HFF-Myc (cell line): Measurements from ENCODE around the gene CSAD.

ENCODE experiments used
- DNase-seq: peaks from one replicate; pipeline ENCODE4 v3.0.0-alpha.2; 2011; ENCODE audit warnings: low read depth; ENCODE audit errors: extremely low read depth
- H3K4me3 ChIP-seq: replicated peaks from 2 replicates; pipeline ENCODE4 v1.5.1; 2011; ENCODE audit warnings: low read depth, mild to moderate bottlenecking, control low read depth, low read length
- CTCF ChIP-seq: IDR thresholded peaks from 2 replicates; pipeline ENCODE4 v1.5.1; 2012; ENCODE audit warnings: mild to moderate bottlenecking, low read depth, low read length, control low read depth; ENCODE audit errors: missing control alignments

Gene CSAD

GRCh38 chr12:53221203-53222080 is 40.7 kb upstream of the CSAD start:
- no peak for DNase-seq
- peak overlapping the region; percentile 48 for H3K4me3 ChIP-seq
- no peak for TF ChIP-seq CTCF

GRCh38 chr12:53220694-53221202 is 40.0 kb upstream of the CSAD start:
- peak overlapping the region; percentile 72 for H3K4me3 ChIP-seq
- peak; percentile 60 for DNase-seq
- no peak for TF ChIP-seq CTCF

DNA sequence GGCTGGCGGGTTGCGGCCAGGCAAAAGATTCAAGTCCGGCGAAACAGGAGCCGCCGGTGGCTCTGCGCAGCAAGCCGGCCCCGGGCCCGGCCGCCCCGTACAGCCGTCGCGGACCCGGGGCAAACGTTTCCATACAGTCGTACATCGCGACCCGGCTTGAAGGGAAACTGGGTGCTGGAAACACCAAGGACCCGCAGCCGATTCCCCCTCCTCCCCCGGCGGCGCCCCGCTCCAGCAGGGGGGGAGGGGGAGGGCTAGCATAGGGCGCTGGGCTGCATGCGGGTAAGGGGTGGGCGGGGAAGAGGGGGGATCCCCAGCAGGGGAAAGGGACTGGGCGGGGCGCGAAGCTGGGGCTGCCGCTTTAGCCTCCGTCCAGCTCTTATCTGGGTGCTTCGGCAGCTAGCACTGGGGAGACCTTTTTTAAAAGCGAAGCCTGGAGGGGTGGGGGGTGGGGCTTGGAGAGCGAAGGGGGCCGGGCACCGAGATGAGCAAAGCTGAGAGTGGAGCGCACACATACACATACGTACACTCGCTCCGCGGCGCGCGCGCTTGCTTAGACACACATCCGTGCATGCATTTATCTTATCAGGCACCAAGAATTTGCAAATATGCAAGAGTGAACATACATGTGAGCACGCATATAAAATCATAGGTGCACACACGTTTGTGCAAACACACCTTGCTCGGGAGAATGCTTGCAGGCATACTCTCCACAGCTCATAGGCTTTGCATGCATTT is 39.4 kb upstream of the CSAD start:
- no peak for DNase-seq
- no peak for TF ChIP-seq CTCF
- peak overlapping the region; percentile 72 for H3K4me3 ChIP-seq

- peak overlapping the region; percentile 72 for H3K4me3 ChIP-seq
- DNase-seq = no peak
- no peak for TF ChIP-seq CTCF
Measured at GRCh38 chr12:53219292-53219955, 38.7 kb upstream of the CSAD start.

- no peak for DNase-seq
- peak overlapping the region; percentile 72 for H3K4me3 ChIP-seq
Measured at GRCh38 chr12:53218551-53219291, 38.0 kb upstream of the CSAD start.

More at GRCh38 chr12:53218551-53219291, 38.0 kb upstream of the CSAD start:
- no peak for TF ChIP-seq CTCF
